GM18868 (cell line): ENCODE measurements around the gene KCNA2.

Experiments used
- ATAC-seq: cut with Tn5 transposase; IDR thresholded peaks from one replicate; pipeline ENCODE4 v1.9.1; 2021; ENCODE audit warnings: mild to moderate bottlenecking, moderate library complexity; ENCODE audit not compliant: unreplicated experiment

KCNA2 gene

DNA sequence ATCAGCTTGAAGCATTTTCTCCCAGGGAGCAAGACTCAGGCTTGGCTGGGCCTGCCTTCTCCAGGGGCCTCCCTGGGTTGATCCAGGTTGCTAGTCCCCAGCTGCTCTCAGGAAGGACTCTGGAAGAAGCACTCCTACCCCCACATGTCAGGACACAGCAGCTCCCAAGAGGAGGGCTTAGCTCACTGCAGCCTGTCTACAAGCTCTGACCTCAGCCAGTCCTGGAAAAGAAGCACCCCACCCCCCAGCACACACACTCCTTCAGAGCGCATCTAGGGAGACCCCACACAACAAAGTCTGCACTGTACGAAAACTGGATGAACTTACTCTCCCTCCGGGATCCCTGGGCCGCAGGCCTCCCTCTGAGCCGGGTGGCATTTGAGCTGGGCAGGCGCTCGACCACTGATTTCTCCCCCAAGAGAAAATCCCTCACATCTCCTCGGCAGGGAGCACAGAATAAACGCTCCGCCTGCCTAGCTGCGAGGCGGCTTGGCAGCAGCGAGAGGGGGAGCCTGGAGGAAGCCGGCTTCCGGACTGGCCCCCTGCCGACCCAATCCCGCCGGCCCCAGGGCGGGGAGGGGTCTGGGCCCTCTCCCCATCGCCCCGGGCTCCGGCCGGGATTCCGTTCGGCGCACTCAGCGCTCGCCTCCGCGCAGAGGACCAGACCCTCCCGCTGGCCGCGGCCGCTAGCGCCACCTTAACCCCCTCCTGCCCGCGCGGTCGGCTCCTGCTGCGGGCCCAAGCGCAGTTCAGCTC is at the start of gene KCNA2:
Gene KCNA2 (minus strand): TSS at position 458 of the 756 bp plus-strand sequence. CDS start 1,576 bp downstream, outside the sequence.
- ATAC-seq: no peak

DNA sequence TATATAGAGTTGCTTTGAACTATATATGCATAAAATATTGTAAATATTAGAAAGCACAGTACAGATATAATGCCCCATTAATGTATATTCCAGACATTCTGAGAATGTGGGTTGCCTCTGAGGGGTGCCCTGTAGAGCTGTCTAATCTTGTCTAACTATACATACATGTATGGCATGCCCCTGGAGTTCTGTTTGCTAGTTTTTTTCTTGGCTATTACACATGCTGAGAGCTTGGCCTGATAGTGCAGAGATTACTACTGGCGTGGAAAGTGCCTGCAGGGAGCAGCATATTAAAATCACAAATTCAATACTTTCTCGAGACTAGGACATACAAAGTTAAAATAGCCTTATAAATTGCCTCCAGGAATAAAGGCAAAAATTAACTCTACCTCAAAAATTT is 44.5 kb upstream of the KCNA2 start:
- no peak for ATAC-seq

DNA sequence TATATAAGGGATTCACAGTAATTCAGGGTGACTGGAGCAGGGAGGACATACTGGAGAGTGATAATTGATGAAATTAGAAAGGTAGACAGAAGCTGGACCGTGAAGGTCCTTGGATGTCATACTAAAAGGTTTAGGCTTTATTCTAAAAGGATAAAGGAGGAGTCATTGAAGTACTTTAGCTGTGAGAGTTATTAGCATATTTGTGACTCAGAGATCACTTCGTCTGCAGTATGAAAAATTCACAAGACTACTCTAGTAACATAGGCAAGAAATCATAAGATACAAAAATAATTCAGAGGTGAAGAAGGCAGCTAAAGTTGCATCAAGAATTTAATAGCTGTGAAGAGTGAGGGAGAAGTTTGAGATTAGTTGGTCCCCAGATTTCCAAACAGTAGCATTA is 42.3 kb upstream of the KCNA2 start:
- ATAC-seq: no peak

DNA sequence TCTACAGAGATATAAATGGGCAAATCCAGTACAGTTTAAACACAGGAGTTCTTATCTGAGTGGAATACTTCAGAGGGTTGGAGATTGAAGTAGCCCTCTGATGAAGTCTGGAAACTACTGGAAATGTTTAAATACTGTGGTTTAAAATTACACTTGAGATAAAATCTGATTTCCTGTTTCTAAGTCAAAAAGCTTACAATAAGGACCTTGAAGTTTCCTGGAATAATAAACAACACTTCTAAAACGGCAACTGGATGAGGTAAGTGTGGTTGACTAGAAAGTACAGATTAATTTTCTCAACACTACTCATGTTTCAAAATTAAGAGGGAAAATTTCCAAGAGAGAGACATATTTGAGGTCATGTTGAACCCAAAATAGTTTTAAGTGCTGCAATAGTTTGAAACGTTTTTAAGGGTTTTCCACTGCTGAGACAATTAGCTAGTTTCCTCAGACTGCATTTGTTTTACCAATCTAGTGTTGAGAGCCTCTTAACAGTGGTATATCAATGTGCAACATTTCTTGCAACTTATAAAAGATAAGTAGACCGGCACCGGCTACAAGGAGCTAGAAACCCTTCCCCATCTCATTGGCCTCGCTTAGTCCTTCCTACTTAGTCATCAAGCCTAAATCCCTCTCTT is 41.2 kb upstream of the KCNA2 start:
- ATAC-seq: no peak

DNA sequence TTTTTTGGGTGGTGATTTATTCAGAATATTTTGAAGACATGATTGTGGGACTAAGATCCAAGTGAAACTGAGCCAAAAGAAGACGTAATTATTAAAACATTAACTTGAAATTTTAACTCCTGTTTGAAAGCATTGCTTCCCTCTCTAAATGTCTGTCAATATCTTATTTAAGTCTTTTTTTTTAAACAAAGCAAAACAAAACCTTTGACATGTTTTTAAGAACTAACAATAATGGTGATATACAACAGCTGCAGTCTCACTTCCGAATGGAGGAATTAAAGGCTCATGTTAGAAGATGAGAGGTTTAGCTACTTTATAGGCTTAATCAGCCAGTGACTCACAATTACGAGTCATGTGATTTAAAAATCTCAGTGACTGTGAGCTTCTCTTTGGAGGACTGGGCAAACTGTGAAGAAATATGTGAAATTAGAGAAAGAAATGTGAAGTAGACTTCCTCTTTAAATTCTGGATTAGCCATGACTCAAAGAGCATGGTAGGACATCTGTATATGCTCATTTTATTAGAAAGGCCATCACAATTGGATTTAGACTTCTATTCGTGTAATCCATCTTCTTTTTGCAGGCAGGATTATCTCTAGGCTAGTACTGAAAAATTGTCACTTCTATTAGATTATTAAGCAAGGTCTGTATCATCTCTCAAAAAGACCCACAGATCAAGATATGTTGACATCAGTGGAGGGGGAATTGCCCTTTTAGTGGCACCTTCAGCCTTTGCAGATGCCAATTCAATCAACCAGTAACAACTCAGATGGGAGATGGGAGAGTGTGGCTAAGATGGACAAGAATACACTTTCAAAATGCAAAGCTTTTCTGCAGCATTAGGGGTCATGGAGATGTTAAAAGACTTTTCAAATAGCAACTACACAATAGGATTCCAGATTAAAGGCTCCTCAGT is 39.9 kb upstream of the KCNA2 start:
- ATAC-seq: no peak

DNA sequence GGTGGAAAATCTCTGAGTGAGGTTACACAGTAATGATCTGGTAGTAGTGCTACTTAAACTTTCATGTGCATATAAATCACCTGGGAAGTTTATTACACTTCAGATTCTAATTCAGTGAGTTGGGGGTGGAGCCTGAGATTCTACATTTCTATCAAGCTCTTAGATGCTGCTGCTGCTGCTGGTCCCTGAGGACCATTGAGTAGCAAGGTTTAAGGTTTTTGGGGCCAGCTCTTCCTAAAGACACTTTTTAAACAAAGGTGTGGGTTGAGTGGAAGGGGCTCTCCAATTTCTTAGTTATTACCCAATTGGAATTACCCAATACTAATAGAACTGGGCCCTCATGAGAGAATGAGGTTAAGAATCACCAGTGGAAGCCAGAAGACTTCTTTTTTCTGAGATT is 39.1 kb upstream of the KCNA2 start:
- no peak for ATAC-seq

DNA sequence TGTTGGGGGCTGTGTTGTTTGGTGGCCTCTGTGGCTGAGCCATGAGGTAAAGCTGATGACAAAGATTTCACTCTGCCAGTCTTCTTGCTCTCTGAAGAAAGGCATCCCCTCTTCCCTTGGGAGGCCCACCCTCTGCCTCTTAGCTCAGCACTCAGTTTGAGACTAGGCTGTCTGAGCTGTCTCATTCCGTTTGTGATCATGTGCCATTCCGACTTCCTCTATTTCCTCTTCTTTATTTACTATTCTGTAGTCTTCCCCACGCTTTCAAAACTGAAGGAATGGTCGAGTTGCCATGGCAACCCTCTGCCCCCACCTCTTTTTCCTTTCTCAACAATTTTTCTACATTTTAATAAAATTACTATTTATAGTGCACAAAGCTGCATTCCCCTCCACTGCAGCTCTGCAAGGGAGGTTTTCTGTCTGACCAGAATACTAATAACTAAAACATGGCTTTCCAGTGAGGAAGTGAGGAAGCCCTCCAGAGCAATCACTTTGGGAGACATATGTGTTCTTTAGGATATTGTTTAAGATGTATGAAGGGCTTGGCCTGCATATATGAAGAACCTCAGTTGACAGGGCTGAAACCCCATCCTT is 37.8 kb upstream of the KCNA2 start:
- ATAC-seq: no peak

DNA sequence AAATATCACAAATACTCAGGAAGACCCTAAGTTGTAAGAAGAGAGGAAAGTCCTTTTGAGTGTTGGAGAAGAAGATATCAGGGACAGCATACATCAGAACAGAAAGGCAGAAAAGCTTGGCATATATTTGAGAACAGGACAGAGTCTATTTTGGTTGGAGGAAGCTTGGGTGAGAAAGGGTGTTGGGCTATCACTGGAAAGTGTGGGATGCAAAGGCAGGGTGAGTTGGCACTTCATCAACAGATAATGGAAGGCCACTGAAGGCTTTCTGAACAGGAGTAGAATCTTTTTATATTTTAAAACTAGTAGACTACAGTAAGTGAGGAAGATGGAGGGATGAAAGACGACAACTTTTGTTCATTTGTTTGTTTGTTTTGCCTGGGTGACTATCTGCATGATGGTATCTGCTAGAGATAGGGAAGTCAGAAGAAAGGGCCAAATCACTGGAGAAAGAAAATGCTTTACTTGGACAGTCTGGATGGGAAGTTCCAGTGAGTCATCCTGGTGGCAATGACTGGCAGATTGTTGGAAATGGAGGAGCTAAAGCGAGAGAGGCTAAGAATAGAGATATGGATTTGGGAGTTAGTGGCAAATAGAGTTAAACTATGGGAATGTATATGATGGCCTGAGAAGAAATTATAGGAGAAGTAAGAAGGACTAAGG is 33.7 kb upstream of the KCNA2 start:
- ATAC-seq: no peak

DNA sequence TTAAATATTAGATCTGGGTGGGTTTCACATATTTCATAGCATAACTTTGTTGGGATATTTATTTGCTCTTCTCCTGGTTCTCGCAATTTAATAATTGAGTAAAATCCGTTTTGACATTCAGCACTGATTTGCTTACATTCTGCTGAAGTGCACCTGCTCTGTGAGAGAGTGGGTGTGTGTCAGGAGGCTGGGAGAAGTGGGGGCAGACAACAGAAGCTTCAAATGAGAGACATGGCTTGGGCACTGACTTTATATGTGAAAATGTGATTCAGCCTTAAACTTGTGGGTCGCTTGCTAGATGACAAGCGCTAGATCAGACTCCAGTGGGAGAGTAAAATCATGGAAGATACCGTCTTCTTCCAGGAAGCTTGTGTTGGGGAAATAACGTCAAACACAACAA is 32.4 kb upstream of the KCNA2 start:
- ATAC-seq: no peak

DNA sequence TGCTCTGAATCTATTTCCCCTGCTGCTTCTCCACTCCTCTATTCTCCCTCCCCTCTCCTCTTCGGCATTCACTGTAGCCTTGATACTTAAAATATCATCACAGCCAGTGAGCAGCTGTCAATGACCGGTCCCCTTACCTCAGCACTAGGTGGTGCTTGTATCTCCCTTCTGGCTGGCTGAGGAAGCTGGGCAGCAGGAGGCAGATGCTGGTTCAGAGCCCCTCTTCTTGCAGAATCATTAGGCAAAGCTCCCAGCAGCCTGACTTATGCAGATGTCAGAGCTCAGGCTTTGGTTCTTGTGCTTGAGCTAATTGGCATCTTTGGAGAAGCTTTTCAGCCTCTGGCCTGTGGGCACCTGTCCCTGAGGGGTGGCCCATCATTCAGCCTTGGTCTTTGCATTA is 31.9 kb upstream of the KCNA2 start:
- no peak for ATAC-seq

DNA sequence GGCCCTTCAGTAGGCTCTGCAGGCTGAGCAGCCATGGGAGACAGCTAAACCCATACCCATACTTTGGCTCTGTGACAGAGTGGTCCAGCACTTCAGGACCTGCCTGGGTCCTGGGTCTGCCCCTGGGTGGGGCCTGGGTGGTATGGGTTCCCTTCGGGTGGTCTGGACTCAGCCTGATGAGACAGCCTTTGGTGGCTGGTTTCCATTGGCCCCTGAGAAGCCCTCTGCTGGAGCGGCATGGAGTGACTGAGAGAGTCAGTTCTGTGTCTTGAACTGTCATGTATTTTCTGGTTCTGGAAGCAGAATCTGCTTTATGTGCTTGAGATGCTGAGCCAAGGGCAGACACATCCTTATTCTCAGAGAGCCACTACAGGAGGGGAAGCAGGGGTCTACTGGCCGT is 31.3 kb upstream of the KCNA2 start:
- ATAC-seq: no peak

DNA sequence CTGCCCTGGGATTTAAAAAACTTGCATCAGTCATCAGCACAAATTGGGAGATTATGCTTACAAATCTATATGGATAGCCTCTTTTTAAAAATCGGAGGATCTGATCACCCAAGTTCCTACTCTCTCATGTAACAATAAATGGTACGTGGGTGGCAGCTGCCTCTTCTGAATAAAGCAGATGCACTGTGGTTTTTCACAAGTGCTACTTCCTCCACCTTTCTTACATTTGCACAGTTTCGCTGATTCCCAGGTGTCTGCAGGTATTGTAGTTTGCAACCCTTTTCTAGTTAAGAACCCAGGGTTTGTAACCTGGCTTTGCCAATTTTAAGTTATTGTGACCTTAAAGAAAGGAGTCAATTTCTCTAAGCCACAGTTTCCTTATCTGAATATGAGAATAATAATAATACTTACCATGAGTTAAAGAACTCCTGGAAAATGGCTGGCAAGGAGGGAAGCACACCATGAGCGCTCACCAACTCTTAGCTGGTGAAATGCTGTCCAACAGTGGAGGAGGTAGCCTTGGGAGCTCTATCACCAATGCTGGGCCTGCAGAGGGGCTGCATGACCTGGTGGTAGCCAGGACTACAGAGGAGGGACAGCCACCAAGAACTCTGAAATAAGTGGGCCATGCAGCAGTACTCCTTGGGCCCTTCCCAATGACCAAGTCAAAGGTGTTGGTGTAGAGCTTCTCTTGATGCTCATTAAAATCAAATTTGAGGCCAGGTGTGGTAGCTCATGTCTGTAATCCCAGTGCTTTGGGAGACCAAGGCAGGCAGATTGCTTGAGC is 30.2 kb upstream of the KCNA2 start:
- no peak for ATAC-seq

DNA sequence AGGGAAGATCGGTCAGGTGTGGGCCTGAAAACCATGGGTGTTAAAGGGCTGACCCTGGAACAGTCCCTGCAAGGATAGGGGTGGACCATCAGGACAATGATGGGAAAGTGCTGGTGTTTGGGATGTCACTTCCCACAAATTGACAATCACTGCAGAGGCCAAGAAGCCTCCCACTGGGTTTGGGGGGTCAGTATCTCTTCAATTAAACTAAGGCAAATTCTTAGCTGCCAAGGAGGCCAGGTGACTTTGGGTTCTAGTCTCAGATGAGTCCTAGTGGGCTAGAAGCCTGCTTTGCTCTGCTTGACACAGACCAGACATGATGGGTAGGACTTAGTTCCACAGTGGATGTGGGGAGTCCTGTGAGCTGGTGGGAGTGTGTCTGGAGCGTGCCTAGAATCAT is 29.3 kb upstream of the KCNA2 start:
- no peak for ATAC-seq

DNA sequence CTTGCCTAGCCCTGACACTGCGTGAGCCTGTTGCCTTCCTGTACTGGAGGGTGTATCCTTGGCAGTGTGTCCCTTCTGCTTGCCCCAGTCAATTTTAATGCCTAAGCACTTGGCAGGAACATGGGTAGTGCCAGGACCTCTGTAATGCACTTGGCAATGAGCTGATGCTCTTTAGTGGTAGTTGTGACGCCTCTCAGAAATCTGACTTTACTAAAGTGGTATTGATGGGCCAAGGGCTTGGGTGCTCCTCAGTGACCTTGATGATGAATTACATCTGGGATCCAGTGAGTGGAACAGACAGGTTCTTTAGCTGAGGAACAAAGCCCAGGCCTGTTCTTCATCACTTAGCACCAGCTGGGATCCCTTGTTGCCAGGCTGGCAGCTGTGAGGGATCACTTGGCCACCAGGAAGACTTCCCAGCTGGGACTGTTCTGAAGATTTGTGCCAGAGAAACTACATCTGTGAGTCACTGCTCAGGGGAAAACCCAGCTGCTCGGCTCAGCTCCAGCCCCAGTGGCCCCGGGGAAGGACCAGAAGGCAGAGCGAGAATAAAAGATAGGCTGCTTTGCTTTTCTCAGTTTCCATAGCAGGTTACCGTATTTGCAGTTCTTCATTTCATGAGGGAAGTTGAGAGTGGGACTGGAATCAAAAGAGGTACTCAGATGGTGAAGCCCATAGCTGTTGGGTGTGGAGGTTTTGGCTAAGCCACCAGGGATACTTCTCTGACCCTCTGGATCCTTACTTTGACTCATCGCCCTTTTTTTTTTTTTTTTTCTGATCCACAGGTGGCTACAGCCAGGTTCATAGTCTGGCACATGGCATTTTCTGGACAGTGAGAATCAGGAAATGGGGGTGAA is 28.5 kb upstream of the KCNA2 start:
- peak; percentile 78 for ATAC-seq

DNA sequence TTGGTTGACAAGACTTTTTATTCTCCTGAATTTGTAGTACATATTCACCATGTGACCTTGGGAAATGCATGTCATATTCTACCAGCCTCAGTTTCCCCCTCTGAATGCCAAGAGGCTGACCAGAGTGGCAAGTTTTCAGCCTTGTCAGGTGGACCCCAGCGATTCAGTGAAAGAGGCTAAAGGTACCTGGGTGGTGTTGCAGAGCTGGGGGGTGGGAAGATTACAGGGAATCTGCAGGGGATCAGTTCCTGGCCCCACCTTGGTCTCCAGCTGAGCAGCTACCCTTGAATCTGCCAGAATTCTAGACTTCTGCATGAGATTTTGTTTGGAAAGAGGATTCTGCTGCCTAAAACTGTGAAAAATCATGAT is 27.9 kb upstream of the KCNA2 start:
- ATAC-seq: no peak

DNA sequence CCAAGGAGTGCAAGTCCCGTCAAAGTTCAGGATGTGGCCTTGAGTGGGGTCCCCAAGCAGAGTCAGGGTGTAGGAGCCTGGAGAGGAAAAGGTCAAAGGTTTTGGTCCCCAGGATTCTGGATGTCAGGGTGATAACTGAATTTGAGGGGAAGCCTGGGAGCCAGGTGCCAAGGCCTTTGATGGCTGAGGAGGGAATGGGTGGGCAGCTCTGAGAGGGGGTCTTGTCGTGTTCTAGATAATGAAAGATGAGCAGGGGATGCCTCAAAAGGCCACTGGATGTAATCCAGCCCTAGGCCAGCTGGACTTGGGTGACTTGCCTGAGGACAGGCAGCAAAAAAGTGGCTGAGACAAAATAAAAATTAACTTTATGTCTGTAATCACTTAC is 27.5 kb upstream of the KCNA2 start:
- ATAC-seq: no peak

DNA sequence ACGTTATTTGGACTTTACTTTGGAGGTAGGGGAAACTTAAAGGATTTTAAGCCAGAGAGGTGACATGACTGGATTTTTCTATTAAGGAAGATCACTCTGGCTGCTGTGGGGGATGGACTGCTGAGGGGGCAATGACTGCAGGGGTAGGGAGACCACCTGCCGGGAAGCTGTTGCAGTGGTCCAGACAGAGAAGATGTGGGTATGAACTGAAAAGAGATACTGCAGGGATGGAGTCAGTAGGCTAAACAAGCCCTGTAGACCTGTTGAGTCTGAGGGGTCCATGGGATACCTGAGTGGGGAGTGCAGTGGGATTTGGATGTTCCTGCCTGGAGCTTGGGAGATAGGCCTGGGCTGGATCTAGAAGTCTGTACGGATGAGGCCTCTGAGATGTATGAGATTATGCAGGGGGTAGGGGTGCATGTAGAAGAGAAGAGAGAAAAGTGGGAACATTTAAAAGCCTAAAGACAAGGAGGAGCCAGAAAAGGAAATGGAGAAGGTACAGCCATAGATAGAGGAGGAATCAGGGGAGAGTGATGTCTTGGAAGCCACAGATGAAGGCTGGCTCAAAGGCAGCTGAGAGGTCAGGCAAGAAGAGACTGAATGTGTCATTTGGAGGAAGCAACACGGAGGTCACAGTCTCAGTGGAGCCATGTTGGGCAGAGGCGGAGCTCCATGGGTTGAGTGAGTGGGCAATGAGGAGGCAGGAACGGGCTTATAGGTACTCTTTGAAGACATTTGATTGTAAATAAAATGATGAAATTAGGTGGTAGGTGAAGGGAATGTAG is 25.9 kb upstream of the KCNA2 start:
- no peak for ATAC-seq
